Transverse colon (tissue), 4 donors: Measurements from ENCODE around the gene RAB3GAP2. TPM values are rescaled to one million over a fixed set of nuclear protein-coding genes. Genes with fewer than 3 reads are reported as not detected.

Experiments
- DNase-seq: peaks from one replicate; pipeline ENCODE4 v3.0.0-alpha.2; 2019
- H3K27ac ChIP-seq, 4 donors: fragments of 200-600 bp; sonication (generic); 2 replicates each; pipeline ENCODE4 v1.5.1; 2016 to 2018; ENCODE audit warnings: inconsistent platforms in 4 of 4
- H3K27me3 ChIP-seq: fragments of 200-600 bp; sonication (generic); 2 replicates; pipeline ENCODE4 v1.5.1; 2017; ENCODE audit warnings: inconsistent platforms
- H3K36me3 ChIP-seq, 4 donors: fragments of 200-600 bp; sonication (generic); 2 replicates each; pipeline ENCODE4 v1.5.1; 2017 to 2019; ENCODE audit warnings: inconsistent platforms in 4 of 4
- H3K4me1 ChIP-seq, 4 donors: fragments of 200-600 bp; sonication (generic); 2 replicates each; pipeline ENCODE4 v1.5.1; 2017 to 2020; ENCODE audit warnings: inconsistent platforms in 4 of 4
- H3K4me3 ChIP-seq, 4 donors: fragments of 200-600 bp; sonication (generic); 1 replicate in 1 of 4; 2 replicates in 3 of 4; pipeline versions ENCODE4 v1.5.1 to v1.6.1; 2017 to 2019; ENCODE audit warnings: inconsistent platforms in 4 of 4
- H3K9me3 ChIP-seq, 2 donors: fragments of 200-600 bp; sonication (generic); 2 replicates each; pipeline ENCODE4 v1.5.1; 2017 to 2019; ENCODE audit warnings: inconsistent platforms in 2 of 2
- CTCF ChIP-seq, 5 experiments: fragments of 200-600 bp in 3 of 5; fragments of 450-650 bp in 2 of 5; sonication (generic) in 3 of 5; IDR thresholded peaks; 1 replicate in 2 of 5; 2 replicates in 3 of 5; pipeline ENCODE4 v1.5.1; 2016 to 2017; ENCODE audit warnings: antibody characterized with exemption in 5 of 5, inconsistent platforms in 3 of 5, mild to moderate bottlenecking in 2 of 5, moderate library complexity in 1 of 5
- EP300 ChIP-seq: sonication (generic); formaldehyde crosslinking; IDR thresholded peaks from one replicate; pipeline ENCODE4 v1.6.1; 2017; ENCODE audit warnings: antibody characterized with exemption, low read depth
- POLR2A ChIP-seq: fragments of 450-650 bp; IDR thresholded peaks from one replicate; pipeline ENCODE4 v1.6.1; 2016; ENCODE audit warnings: antibody characterized with exemption, mild to moderate bottlenecking, moderate library complexity
- POLR2AphosphoS5 ChIP-seq, 3 donors: sonication (generic); formaldehyde crosslinking; IDR thresholded peaks; one replicate each; pipeline ENCODE4 v1.6.1; 2016; ENCODE audit warnings: antibody characterized with exemption in 3 of 3
- WGBS, 2 donors: methylation state at CpG; one replicate each; pipeline ENCODE4 v1.1.5; 2018; ENCODE audit warnings: low coverage in 1 of 2; 5-methylcytosine and 5-hydroxymethylcytosine counted together
- in situ Hi-C, 4 donors: fragments of 200-750 bp; cut with MboI; loops; one replicate each; pipeline versions ENCODE4 v1.15.0 to v1.15.1; 2017; ENCODE audit warnings: low sequenced_read_pairs in 3 of 4, low pct_ligation_motif_present in 1 of 4, low pct_unique_long_range_greater_than_20kb in 1 of 4
- intact Hi-C: fragments of 100-400 bp; cut with DNase I; formaldehyde crosslinking; loops from one replicate; pipeline ENCODE4 v1.15.1; 2023; ENCODE audit warnings: low total_unique reads
- total RNA-seq, 4 donors: library from RNA; depleted of rRNA; stranded (reverse); fragments of >200 nt; gene quantifications; one replicate each; pipeline ENCODE4 v1.1.0, GENCODE V29; 2016

Gene RAB3GAP2
- total RNA-seq, 4 donors from 2014 or later = 17.6 to 28.1 (median 23.9) TPM

DNA sequence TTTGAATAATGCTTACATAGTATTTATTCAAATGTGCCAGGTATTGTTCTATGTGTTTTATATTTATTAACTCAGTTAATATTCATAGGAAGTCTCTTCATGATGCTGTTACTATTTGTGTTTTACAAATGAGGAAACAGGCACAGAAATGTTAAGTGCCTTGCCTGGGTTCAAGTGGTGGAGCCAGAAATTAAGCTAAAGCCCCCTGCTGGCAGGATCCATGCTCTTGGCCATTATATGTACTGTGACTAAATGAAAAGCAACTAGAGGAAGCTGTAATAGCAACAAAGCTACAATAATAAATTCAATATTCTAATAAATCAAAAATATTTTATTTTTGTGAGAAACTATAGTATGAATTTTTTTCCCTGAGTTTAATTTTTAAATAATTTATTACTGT is 148.4 kb downstream of the RAB3GAP2 start:
- Histone ChIP-seq H3K27ac (peak overlapping the region in 3 of 4 donors; percentile 9 to 91 (median 88)), H3K9me3 (no peaks in the 10 kb centered on the region), H3K27me3 (no peaks in the 10 kb centered on the region), H3K36me3 (peaks cover 0 to 10% (median 5%) of the 10 kb centered on the region in 4 donors), H3K4me1 (peaks cover 0 to 53% (median 20%) of the 10 kb centered on the region in 4 donors), H3K4me3 (no peak overlapping the region)
- in situ Hi-C loops = no loop called here
- TF ChIP-seq POLR2A (no peak), EP300 (no peak), CTCF (IDR thresholded peaks at IDR 0.05) (peak; percentile 19 to 38 (median 23)), POLR2AphosphoS5 (IDR thresholded peaks at IDR 0.05) (no peak)
- intact Hi-C loops = no loop called here
- DNase-seq = no peak

DNA sequence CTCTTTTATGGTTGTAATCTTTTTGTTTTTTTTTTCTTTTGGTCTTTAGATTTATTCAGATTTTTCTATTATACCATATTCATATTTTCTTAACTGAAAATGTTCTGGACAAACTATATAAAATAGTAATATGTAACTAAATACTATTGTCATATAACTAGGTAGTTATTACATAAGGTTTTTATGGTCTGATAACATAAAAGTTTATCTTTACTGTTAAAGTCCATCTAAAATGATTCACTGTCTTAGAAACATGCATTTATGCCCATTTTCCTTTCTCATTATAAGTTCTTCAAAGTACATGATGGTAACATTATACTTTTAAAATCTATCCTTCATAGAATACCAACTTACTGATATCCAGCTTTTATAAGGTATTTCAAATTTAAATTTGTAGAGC is 149.2 kb downstream of the RAB3GAP2 start:
- H3K4me1 ChIP-seq = peaks cover 0 to 56% (median 20%) of the 10 kb centered on the region in 4 donors
- no peaks in the 10 kb centered on the region for H3K9me3 ChIP-seq
- in situ Hi-C loops = no loop called here
- peak overlapping the region; percentile 81 to 91 (median 85) for H3K27ac ChIP-seq
- no peak for TF ChIP-seq EP300
- TF ChIP-seq POLR2AphosphoS5 (IDR thresholded peaks at IDR 0.05) = no peak
- no peak for TF ChIP-seq POLR2A
- no peak for TF ChIP-seq CTCF (IDR thresholded peaks at IDR 0.05)
- peaks cover 0 to 6% (median 2%) of the 10 kb centered on the region in 4 donors for H3K36me3 ChIP-seq
- H3K4me3 ChIP-seq = peak overlapping the region in 1 of 4 donors; percentile 14
- intact Hi-C loops = no loop called here
- no peak for DNase-seq
- no peaks in the 10 kb centered on the region for H3K27me3 ChIP-seq

- peaks cover 0 to 56% (median 20%) of the 10 kb centered on the region in 4 donors for H3K4me1 ChIP-seq
- peak overlapping the region; percentile 81 to 91 (median 85) for H3K27ac ChIP-seq
- no peaks in the 10 kb centered on the region for H3K27me3 ChIP-seq
- peak overlapping the region in 1 of 4 donors; percentile 14 for H3K4me3 ChIP-seq
- peaks cover 0 to 4% (median 0%) of the 10 kb centered on the region in 4 donors for H3K36me3 ChIP-seq
- in situ Hi-C loops (no loop called here), intact Hi-C loops (no loop called here)
- WGBS, 2 donors = 55 to 60% methylated on average over 7 to 8 of the region's 8 CpGs
- TF ChIP-seq CTCF (IDR thresholded peaks at IDR 0.05) (no peak), EP300 (no peak), POLR2A (peak; percentile 77), POLR2AphosphoS5 (IDR thresholded peaks at IDR 0.05) (peak; percentile 36 to 93 (median 91))
- DNase-seq = peak; percentile 10
- no peaks in the 10 kb centered on the region for H3K9me3 ChIP-seq
Observed at GRCh38 chr1:220121791-220122530, 150.3 kb downstream of the RAB3GAP2 start.

DNA sequence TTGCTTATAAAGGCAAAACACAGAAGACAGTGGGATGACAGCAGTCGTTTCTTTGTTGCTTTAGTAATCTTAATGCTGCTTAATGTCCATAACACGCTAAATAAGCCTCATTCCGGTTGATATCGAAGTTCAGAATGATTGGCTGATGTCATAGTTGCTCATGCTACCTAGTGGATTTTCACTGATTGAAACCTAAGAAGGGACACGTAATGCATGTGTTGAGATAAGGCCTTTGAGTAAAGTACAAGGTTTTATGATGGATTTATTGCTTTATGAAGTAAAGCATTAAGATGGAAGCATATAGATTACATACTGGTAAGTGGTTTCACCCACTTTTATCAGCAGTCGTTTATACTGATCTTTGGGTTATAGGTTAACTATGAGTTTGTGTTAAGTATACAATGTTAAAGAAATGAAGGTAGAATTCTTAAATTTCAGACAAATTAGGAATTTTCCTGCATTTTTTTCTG is 153.2 kb downstream of the RAB3GAP2 start:
- no peaks in the 10 kb centered on the region for H3K9me3 ChIP-seq
- in situ Hi-C loops = no loop called here
- intact Hi-C loops = no loop called here
- H3K4me3 ChIP-seq = peak overlapping the region in 3 of 4 donors; percentile 17 to 20 (median 20)
- H3K27me3 ChIP-seq = no peaks in the 10 kb centered on the region
- WGBS, 2 donors = 51 to 55% methylated on average over 6 of the region's 6 CpGs
- peak overlapping the region; percentile 18 to 82 (median 64) for H3K27ac ChIP-seq
- no peak for DNase-seq
- TF ChIP-seq POLR2AphosphoS5 (IDR thresholded peaks at IDR 0.05) = peak; percentile 51 to 79 (median 78)
- TF ChIP-seq CTCF (IDR thresholded peaks at IDR 0.05) = no peak
- TF ChIP-seq POLR2A = peak; percentile 69
- peaks cover 0 to 45% (median 20%) of the 10 kb centered on the region in 4 donors for H3K4me1 ChIP-seq
- peaks cover 0 to 11% (median 2%) of the 10 kb centered on the region in 4 donors for H3K36me3 ChIP-seq
